Lung microvascular endothelial cell (primary cell): Measurements from ENCODE around the gene KDM4C. TPM values are rescaled to one million over a fixed set of nuclear protein-coding genes. Genes with fewer than 3 reads are reported as not detected.

Experiments used
- DNase-seq, 2 donors: peaks; one replicate each; pipeline versions ENCODE4 v3.0.0 to v3.0.0-alpha.2; 2010; ENCODE audit warnings: low read depth in 2 of 2
- total RNA-seq: library from RNA; depleted of rRNA; stranded (reverse); fragments of >200 nt; gene quantifications from 2 replicates; pipeline ENCODE4 v1.2.1, GENCODE V29; 2014

KDM4C gene
- total RNA-seq, 1 donor from 2014 or later, result 19.2 TPM

DNA sequence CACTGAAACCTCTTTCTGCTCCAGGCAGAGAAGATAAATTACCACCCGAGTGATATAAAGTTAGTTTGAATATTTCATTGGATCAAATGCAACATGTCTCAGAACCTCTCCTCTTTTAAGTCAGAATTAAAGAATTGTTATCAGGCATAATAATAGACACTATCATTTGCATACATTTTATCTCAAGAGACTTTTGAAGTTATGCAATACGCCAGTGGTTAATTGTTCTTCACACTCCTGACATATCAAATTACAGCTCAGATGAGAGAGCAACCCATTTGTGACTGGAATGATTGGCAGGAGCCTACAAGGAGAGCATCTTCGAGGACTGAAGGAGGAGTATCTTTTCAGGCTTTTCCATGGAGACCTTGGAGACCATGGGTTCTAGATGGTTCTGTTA, 452.2 kb downstream of the KDM4C start:
- no peak for DNase-seq

DNA sequence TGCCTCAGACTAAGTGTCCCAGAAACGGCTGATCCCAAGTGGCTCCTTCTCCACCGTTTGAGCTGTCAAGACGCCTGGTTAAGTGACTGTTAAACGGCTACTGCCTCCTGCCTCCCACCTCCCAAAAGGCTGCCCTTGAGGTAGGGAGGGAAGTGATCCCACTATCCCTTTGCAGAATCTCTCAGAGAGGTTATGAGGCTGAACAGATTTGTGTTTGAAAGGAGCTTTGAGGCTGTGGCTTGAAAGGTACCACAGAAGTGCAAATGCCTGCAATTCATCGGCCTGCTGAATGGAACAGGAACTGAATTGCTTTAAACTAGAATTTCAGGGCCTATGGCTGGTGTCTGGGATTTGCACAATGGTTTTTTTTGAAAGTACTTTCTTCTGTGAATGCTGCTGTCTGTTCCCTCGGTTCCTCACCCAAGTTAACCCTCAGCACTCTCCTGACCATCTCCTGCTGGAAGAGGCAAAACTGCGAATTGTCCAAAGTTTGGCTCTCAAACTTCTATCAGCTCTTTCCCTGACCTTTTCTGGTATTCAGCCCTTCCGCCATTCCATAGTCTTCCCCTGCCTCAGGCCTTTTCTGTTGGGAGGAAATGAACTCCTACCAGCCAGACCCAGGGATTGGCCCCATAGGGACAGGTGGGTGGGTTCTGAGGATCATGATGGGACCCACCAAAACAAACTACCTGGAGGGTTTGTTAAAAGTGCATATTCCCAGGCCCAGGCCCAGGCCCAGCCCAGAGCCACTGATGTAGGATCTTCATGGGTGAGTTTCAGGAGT, 453.3 kb downstream of the KDM4C start:
- DNase-seq, result no peak

DNA sequence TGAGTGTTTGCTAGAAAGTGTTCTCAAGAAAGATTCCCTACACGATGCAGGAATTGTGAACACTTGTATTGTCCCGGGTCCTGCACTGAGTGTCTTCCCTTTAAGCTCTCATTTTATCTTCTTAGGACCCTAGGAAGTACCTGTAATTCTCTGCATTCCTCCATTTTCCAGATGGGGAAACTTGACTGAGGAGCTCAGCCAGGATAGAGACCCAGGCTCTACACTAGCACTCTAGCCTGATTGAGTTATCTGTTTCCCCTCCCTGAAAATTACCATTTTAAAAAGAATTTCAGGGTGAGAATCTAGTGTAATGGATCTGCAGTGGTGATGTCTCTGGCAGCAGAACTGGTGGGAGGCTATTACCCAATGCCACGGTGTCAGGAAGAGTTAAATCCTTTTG, 453.9 kb downstream of the KDM4C start:
- no peak for DNase-seq

DNA sequence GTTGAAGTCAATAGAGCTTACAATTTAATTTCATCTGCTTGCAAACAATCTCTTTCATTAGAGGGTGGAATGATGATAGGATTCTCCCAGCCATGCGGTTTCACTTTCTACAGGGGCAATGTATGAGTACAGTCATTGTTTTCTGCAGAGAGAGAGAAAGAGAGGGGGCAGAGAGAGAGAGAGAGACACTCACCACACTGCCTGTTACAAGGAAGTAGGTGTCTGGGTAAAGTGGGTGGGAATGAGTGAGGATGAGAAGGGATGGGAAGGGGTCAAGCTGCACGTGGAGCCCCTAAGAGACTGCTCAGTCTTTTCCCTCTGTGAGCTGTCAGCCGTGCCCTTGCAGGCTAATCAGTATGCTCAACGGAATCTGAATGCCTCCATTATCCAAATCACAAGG, 454.3 kb downstream of the KDM4C start:
- DNase-seq, result no peak

DNA sequence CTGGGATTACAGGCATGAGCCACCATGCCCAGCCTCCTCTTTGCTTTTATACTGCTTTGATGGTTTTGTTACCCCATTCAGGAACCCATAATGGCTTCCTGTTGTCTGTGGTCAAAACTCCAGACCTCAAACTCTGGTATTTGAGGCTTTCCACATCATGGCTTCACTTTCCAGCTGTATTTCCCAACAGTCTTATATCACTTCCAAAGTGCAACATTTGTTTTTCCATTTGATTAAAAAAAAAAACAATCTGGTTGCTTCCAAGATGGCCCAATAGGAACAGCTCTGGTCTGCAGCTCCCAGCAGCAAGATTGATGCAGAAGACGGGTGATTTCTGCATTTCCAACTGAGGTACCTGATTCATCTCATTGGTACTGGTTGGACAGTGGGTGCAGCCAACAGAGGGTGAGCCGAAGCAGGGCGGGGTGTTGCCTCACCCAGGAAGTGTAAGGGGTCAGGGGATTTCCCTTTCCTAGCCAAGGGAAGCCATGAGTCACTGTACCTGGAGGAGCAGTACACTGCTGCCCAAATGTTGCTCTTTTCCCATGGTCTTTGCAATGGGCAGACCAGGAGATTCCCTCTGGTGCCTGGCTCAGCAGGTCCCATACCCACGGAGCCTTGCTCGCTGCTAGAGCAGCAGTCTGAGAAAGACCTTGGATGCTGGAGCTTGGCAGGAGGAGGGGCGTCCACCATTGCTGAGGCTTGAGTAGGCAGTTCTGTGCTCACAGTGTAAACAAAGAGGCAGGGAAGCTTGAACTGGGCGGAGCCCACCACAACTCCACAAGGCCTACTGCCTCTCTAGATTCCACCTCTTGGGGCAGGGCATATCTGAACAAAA, 458.4 kb downstream of the KDM4C start:
- DNase-seq, result no peak

DNA sequence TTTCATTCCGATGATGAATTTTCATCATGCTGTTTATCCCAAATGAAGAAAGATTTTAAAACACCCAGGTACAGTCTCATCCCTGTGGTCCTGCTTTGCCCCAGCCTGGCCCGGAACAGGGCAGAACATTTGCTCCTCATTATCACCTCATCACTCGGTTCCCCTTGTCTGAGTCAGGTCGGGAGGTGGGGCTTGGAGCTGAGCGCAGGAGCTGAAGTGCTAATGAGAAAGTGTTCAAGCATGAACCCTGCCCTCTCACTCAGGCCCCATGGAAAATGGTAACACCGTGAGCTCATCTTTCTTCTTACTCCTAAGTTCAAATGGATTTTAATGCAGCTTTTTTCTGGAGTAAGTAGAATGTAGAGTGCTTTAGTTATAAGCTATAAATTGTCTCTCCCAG, 466.2 kb downstream of the KDM4C start:
- DNase-seq, result no peak

Other genes starting within 250 kb of the KDM4C start
- 1.8 and 3.5 TPM in 2 replicates for gene GLDC, start 112.2 kb upstream of the KDM4C start, total RNA-seq